GM21825 (cell line): ENCODE data around the gene RPL13.

Experiments
- ATAC-seq: cut with Tn5 transposase; IDR thresholded peaks from one replicate; pipeline ENCODE4 v1.9.1; 2021; ENCODE audit warnings: mild to moderate bottlenecking, moderate library complexity; ENCODE audit not compliant: unreplicated experiment

RPL13 gene

GRCh38 chr16:89596061-89596689 is 35.7 kb downstream of the RPL13 start:
- ATAC-seq: no peak

GRCh38 chr16:89596957-89597649 is 36.6 kb downstream of the RPL13 start:
- ATAC-seq: no peak

GRCh38 chr16:89598199-89598598 is 37.7 kb downstream of the RPL13 start:
- ATAC-seq: no peak

- ATAC-seq: no peak
Measured at GRCh38 chr16:89599451-89599858, 39.0 kb downstream of the RPL13 start.

- ATAC-seq: no peak
Measured at GRCh38 chr16:89599902-89600301, 39.4 kb downstream of the RPL13 start.

- no peak for ATAC-seq
Measured at GRCh38 chr16:89600427-89600826, 39.9 kb downstream of the RPL13 start.

- no peak for ATAC-seq
Measured at GRCh38 chr16:89600956-89601355, 40.5 kb downstream of the RPL13 start.

- no peak for ATAC-seq
Measured at GRCh38 chr16:89601906-89602272, 41.4 kb downstream of the RPL13 start.

- no peak for ATAC-seq
Measured at GRCh38 chr16:89602273-89602951, 41.9 kb downstream of the RPL13 start.

GRCh38 chr16:89602952-89603590 is 42.6 kb downstream of the RPL13 start:
- ATAC-seq: no peak

- no peak for ATAC-seq
Measured at GRCh38 chr16:89604764-89605163, 44.3 kb downstream of the RPL13 start.

GRCh38 chr16:89605186-89605970 is 44.9 kb downstream of the RPL13 start:
- no peak for ATAC-seq

- ATAC-seq: no peak
Measured at GRCh38 chr16:89606006-89606405, 45.5 kb downstream of the RPL13 start.

GRCh38 chr16:89607453-89607852 is 47.0 kb downstream of the RPL13 start:
- no peak for ATAC-seq

GRCh38 chr16:89607937-89608740 is 47.7 kb downstream of the RPL13 start:
- ATAC-seq: no peak

GRCh38 chr16:89610108-89610453 is 49.6 kb downstream of the RPL13 start:
- no peak for ATAC-seq

- no peak for ATAC-seq
Measured at GRCh38 chr16:89612415-89613166, 52.1 kb downstream of the RPL13 start.

GRCh38 chr16:89613231-89613953 is 52.9 kb downstream of the RPL13 start, which contains the start of gene DPEP1:
DPEP1 (plus strand) TSS chr16:89613642; CDS start chr16:89630411, 16,769 bp downstream.
- ATAC-seq: no peak
